ENCODE data around the gene GTF2B.

Gene GTF2B

DNA sequence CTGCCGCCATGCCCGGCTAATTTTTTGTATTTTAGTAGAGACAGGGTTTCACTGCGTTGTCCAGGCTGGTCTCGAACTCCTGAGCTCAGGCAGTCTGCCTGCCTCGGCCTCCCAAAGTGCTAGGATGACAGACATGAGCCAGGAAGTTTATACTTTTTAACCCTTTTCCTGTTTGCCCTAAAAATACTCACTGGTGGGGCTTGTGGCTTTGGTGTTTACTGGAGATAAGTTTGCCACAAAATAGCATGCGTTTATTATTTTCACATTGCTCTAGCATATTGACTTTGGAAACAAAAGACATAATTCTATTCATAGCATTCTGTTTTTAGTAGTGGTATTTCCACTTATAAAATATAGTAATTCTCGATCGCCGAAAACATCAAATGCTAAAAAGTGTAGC, 19.8 kb upstream of the GTF2B start:
- Histone ChIP-seq H3K9ac (ENCODE audit: low read length) (no peak overlapping the region), H3K4me2 (ENCODE audit: low read length, poor library complexity, severe bottlenecking) (no peak overlapping the region), H2AK5ac (ENCODE audit: low read length, severe bottlenecking) (no peak overlapping the region), H2BK15ac (ENCODE audit: low read depth, poor library complexity, severe bottlenecking) (no peak overlapping the region), H2BK120ac (ENCODE audit: low read depth, low read length) (no peak overlapping the region), H2BK5ac (ENCODE audit: low read depth, low read length, poor library complexity, severe bottlenecking) (no peak overlapping the region), H3K18ac (ENCODE audit: low read depth in 1 of 2, low read length in 2 of 2) (no peak overlapping the region), H3K9me3 (ENCODE audit: control insufficient read depth, low read length) (no peaks in the 10 kb centered on the region), H4K91ac (ENCODE audit: low read length) (no peak overlapping the region), H3K4me1 (ENCODE audit: control insufficient read depth, insufficient read depth, low read depth, low read length) (no peaks in the 10 kb centered on the region), H4K8ac (ENCODE audit: low read length) (no peak overlapping the region), H2AFZ (ENCODE audit: low read depth, low read length) (no peak overlapping the region), H3K4ac (ENCODE audit: low read depth in 1 of 2, low read length in 2 of 2) (no peak overlapping the region), H3K36me3 (ENCODE audit: control insufficient read depth in 1 of 2, insufficient read depth in 2 of 2, low read depth in 1 of 2, low read length in 2 of 2) (no peaks in the 10 kb centered on the region), H3K27ac (ENCODE audit: low read length, poor library complexity, severe bottlenecking) (no peak overlapping the region), H3K27me3 (ENCODE audit: control insufficient read depth in 1 of 2, insufficient read depth in 1 of 2, low read length in 2 of 2) (no peaks in the 10 kb centered on the region), H3K79me1 (replicated peaks; ENCODE audit: low read length, poor library complexity, severe bottlenecking) (no peaks in the 10 kb centered on the region), H3K4me3 (ENCODE audit: insufficient read depth in 1 of 2, low read depth in 1 of 2, low read length in 2 of 2) (no peak overlapping the region), H3K23ac (ENCODE audit: low read length in 2 of 2) (no peak overlapping the region), H3K14ac (ENCODE audit: low read length in 2 of 2) (no peak overlapping the region), H2BK12ac (ENCODE audit: low read length in 2 of 2) (no peak overlapping the region)
- DNase-seq = no peak
- 90% methylated on average over 8 of the region's 9 CpGs for WGBS

DNA sequence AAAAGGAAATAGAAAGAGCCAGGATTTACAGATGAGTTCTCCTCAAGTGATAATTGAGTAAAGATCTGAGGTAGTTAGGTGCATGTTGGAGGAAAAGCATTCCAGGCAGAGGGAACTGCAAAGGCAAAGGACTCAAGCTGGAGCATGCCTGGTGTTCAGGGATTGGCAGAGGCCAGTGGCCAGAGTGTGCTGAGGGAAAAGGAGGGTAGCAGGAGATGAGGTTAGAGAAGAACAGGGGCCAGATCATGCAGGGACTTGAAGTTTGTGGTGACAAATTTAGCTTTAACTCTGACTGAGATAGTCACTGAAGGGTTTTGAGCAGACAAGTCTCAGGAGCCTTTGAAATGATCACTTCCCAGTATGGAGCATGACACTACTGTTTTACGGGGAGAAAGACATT, 19.0 kb upstream of the GTF2B start:
- DNase-seq = no peak
- H3K27ac ChIP-seq (ENCODE audit: low read length, poor library complexity, severe bottlenecking) = no peak overlapping the region
- H3K79me1 ChIP-seq (replicated peaks; ENCODE audit: low read length, poor library complexity, severe bottlenecking) = no peaks in the 10 kb centered on the region

DNA sequence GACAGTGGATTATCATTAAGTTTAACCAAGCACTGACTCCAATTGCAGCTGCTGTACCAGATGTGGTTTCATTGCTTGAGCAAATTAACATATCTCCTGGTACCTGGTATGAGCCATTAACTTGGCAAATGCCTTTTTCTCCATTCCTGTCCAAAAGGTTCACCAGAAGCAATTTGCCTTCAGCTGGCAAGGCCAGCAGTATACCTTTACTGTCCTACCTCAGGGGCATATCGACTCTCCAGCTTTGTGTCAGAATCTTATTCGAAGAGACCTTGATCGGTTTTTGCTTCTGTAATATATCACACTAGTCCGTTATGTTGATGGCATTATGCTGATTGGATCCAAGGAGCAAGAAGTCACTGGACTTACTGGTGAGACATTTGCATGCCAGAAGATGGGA, 9.5 kb upstream of the GTF2B start:
- no peak overlapping the region for H3K18ac ChIP-seq (ENCODE audit: low read depth in 1 of 2, low read length in 2 of 2)
- H3K4ac ChIP-seq (ENCODE audit: low read depth in 1 of 2, low read length in 2 of 2) = no peak overlapping the region
- H2BK120ac ChIP-seq (ENCODE audit: low read depth, low read length) = no peak overlapping the region
- no peak overlapping the region for H3K4me2 ChIP-seq (ENCODE audit: low read length, poor library complexity, severe bottlenecking)
- no peak overlapping the region for H3K23ac ChIP-seq (ENCODE audit: low read length in 2 of 2)
- no peaks in the 10 kb centered on the region for H3K4me1 ChIP-seq (ENCODE audit: control insufficient read depth, insufficient read depth, low read depth, low read length)
- H3K14ac ChIP-seq (ENCODE audit: low read length in 2 of 2) = no peak overlapping the region
- no peak overlapping the region for H4K8ac ChIP-seq (ENCODE audit: low read length)
- no peak overlapping the region for H2BK5ac ChIP-seq (ENCODE audit: low read depth, low read length, poor library complexity, severe bottlenecking)
- peaks cover 0 to 3% of the 10 kb centered on the region in 2 experiments for H3K27me3 ChIP-seq (ENCODE audit: control insufficient read depth in 1 of 2, insufficient read depth in 1 of 2, low read length in 2 of 2)
- no peaks in the 10 kb centered on the region for H3K79me1 ChIP-seq (replicated peaks; ENCODE audit: low read length, poor library complexity, severe bottlenecking)
- no peak overlapping the region for H3K9ac ChIP-seq (ENCODE audit: low read length)
- no peaks in the 10 kb centered on the region for H3K9me3 ChIP-seq (ENCODE audit: control insufficient read depth, low read length)
- H3K27ac ChIP-seq (ENCODE audit: low read length, poor library complexity, severe bottlenecking) = no peak overlapping the region
- H2BK12ac ChIP-seq (ENCODE audit: low read length in 2 of 2) = no peak overlapping the region
- no peaks in the 10 kb centered on the region for H3K36me3 ChIP-seq (ENCODE audit: control insufficient read depth in 1 of 2, insufficient read depth in 2 of 2, low read depth in 1 of 2, low read length in 2 of 2)
- 89% methylated on average over 4 of the region's 4 CpGs for WGBS
- H2AK5ac ChIP-seq (ENCODE audit: low read length, severe bottlenecking) = no peak overlapping the region
- no peak overlapping the region for H3K4me3 ChIP-seq (ENCODE audit: insufficient read depth in 1 of 2, low read depth in 1 of 2, low read length in 2 of 2)
- no peak for DNase-seq
- H2BK15ac ChIP-seq (ENCODE audit: low read depth, poor library complexity, severe bottlenecking) = no peak overlapping the region
- H4K91ac ChIP-seq (ENCODE audit: low read length) = no peak overlapping the region
- no peak overlapping the region for H2AFZ ChIP-seq (ENCODE audit: low read depth, low read length)

More for the DNA sequence above, 19.0 kb upstream of the GTF2B start:
- no peak overlapping the region for H3K9ac ChIP-seq (ENCODE audit: low read length)
- no peak overlapping the region for H3K4me3 ChIP-seq (ENCODE audit: insufficient read depth in 1 of 2, low read depth in 1 of 2, low read length in 2 of 2)
- H3K18ac ChIP-seq (ENCODE audit: low read depth in 1 of 2, low read length in 2 of 2) = no peak overlapping the region
- H3K4me1 ChIP-seq (ENCODE audit: control insufficient read depth, insufficient read depth, low read depth, low read length) = no peaks in the 10 kb centered on the region
- H3K23ac ChIP-seq (ENCODE audit: low read length in 2 of 2) = no peak overlapping the region
- peak overlapping the region; percentile 31 for H2AFZ ChIP-seq (ENCODE audit: low read depth, low read length)
- peak overlapping the region in 1 of 2 experiments; percentile 82 for H3K14ac ChIP-seq (ENCODE audit: low read length in 2 of 2)
- no peaks in the 10 kb centered on the region for H3K36me3 ChIP-seq (ENCODE audit: control insufficient read depth in 1 of 2, insufficient read depth in 2 of 2, low read depth in 1 of 2, low read length in 2 of 2)
- H3K27me3 ChIP-seq (ENCODE audit: control insufficient read depth in 1 of 2, insufficient read depth in 1 of 2, low read length in 2 of 2) = no peaks in the 10 kb centered on the region
- no peak overlapping the region for H2BK5ac ChIP-seq (ENCODE audit: low read depth, low read length, poor library complexity, severe bottlenecking)
- H4K8ac ChIP-seq (ENCODE audit: low read length) = no peak overlapping the region
- 87% methylated on average over 1 of the region's 1 CpG for WGBS
- H2BK120ac ChIP-seq (ENCODE audit: low read depth, low read length) = no peak overlapping the region
- no peak overlapping the region for H2BK12ac ChIP-seq (ENCODE audit: low read length in 2 of 2)
- no peak overlapping the region for H3K4me2 ChIP-seq (ENCODE audit: low read length, poor library complexity, severe bottlenecking)
- H3K4ac ChIP-seq (ENCODE audit: low read depth in 1 of 2, low read length in 2 of 2) = no peak overlapping the region
- H2AK5ac ChIP-seq (ENCODE audit: low read length, severe bottlenecking) = no peak overlapping the region
- H3K9me3 ChIP-seq (ENCODE audit: control insufficient read depth, low read length) = no peaks in the 10 kb centered on the region
- H4K91ac ChIP-seq (ENCODE audit: low read length) = no peak overlapping the region
- H2BK15ac ChIP-seq (ENCODE audit: low read depth, poor library complexity, severe bottlenecking) = no peak overlapping the region

GRCh38 chr1:88897070-88897730, 5.8 kb upstream of the GTF2B start:
- Histone ChIP-seq H3K4me2 (ENCODE audit: low read length, poor library complexity, severe bottlenecking) (no peak overlapping the region), H3K27ac (ENCODE audit: low read length, poor library complexity, severe bottlenecking) (no peak overlapping the region), H3K14ac (ENCODE audit: low read length in 2 of 2) (no peak overlapping the region), H2BK15ac (ENCODE audit: low read depth, poor library complexity, severe bottlenecking) (no peak overlapping the region), H3K4me3 (ENCODE audit: insufficient read depth in 1 of 2, low read depth in 1 of 2, low read length in 2 of 2) (no peak overlapping the region), H2BK5ac (ENCODE audit: low read depth, low read length, poor library complexity, severe bottlenecking) (no peak overlapping the region), H2AFZ (ENCODE audit: low read depth, low read length) (no peak overlapping the region), H3K9me3 (ENCODE audit: control insufficient read depth, low read length) (no peaks in the 10 kb centered on the region), H3K27me3 (ENCODE audit: control insufficient read depth in 1 of 2, insufficient read depth in 1 of 2, low read length in 2 of 2) (peaks cover 0 to 3% of the 10 kb centered on the region in 2 experiments), H3K23ac (ENCODE audit: low read length in 2 of 2) (no peak overlapping the region), H2AK5ac (ENCODE audit: low read length, severe bottlenecking) (no peak overlapping the region), H3K36me3 (ENCODE audit: control insufficient read depth in 1 of 2, insufficient read depth in 2 of 2, low read depth in 1 of 2, low read length in 2 of 2) (no peaks in the 10 kb centered on the region), H3K9ac (ENCODE audit: low read length) (no peak overlapping the region), H3K4ac (ENCODE audit: low read depth in 1 of 2, low read length in 2 of 2) (no peak overlapping the region), H4K91ac (ENCODE audit: low read length) (no peak overlapping the region), H2BK12ac (ENCODE audit: low read length in 2 of 2) (no peak overlapping the region), H2BK120ac (ENCODE audit: low read depth, low read length) (no peak overlapping the region), H3K18ac (ENCODE audit: low read depth in 1 of 2, low read length in 2 of 2) (no peak overlapping the region), H4K8ac (ENCODE audit: low read length) (no peak overlapping the region), H3K79me1 (replicated peaks; ENCODE audit: low read length, poor library complexity, severe bottlenecking) (no peaks in the 10 kb centered on the region), H3K4me1 (ENCODE audit: control insufficient read depth, insufficient read depth, low read depth, low read length) (no peaks in the 10 kb centered on the region)
- DNase-seq = no peak
- 97% methylated on average over 3 of the region's 4 CpGs for WGBS
